ENCODE results near the gene HSPB1. TPM values are rescaled to one million over a fixed set of nuclear protein-coding genes. Genes with fewer than 3 reads are reported as not detected.

HSPB1 gene
- total RNA-seq, 3 donors from 2014 or later = 210 to 264 (median 211) TPM

GRCh38 chr7:76336094-76336493, 33.6 kb downstream of the HSPB1 start:
- Histone ChIP-seq H3K27ac (no peak overlapping the region), H3K4me1 (peaks cover 6 to 7% of the 10 kb centered on the region in 2 donors), H3K9me3 (no peaks in the 10 kb centered on the region), H3K4me3 (no peak overlapping the region), H3K27me3 (no peaks in the 10 kb centered on the region), H3K36me3 (no peaks in the 10 kb centered on the region)
- intact Hi-C loops (cut with DNase I; ENCODE audit: low total_unique reads) = no loop called here
- no peak for TF ChIP-seq CTCF (IDR thresholded peaks at IDR 0.05)
- TF ChIP-seq POLR2AphosphoS5 (IDR thresholded peaks at IDR 0.05) = no peak
- TF ChIP-seq POLR2A (IDR thresholded peaks at IDR 0.05) = no peak
- DNase-seq (ENCODE audit: low spot score in 2 of 2) = no peak

- H3K27me3 ChIP-seq = no peaks in the 10 kb centered on the region
- no peaks in the 10 kb centered on the region for H3K36me3 ChIP-seq
- intact Hi-C loops (cut with DNase I; ENCODE audit: low total_unique reads) = no loop called here
- H3K27ac ChIP-seq = no peak overlapping the region
- H3K9me3 ChIP-seq = no peaks in the 10 kb centered on the region
- H3K4me3 ChIP-seq = no peak overlapping the region
- TF ChIP-seq POLR2A (IDR thresholded peaks at IDR 0.05) = no peak
- no peak for TF ChIP-seq CTCF (IDR thresholded peaks at IDR 0.05)
- no peak for TF ChIP-seq POLR2AphosphoS5 (IDR thresholded peaks at IDR 0.05)
- peaks cover 6 to 7% of the 10 kb centered on the region in 2 donors for H3K4me1 ChIP-seq
- no peak for DNase-seq (ENCODE audit: low spot score in 2 of 2)
Observed at GRCh38 chr7:76337147-76337546, 34.7 kb downstream of the HSPB1 start.

- no peak for DNase-seq (ENCODE audit: low spot score in 2 of 2)
- no peaks in the 10 kb centered on the region for H3K9me3 ChIP-seq
- H3K27ac ChIP-seq = no peak overlapping the region
- no peaks in the 10 kb centered on the region for H3K27me3 ChIP-seq
- intact Hi-C loops (cut with DNase I; ENCODE audit: low total_unique reads) = no loop called here
- no peak for TF ChIP-seq POLR2AphosphoS5 (IDR thresholded peaks at IDR 0.05)
- no peak for TF ChIP-seq CTCF (IDR thresholded peaks at IDR 0.05)
- no peak for TF ChIP-seq POLR2A (IDR thresholded peaks at IDR 0.05)
- no peak overlapping the region for H3K4me3 ChIP-seq
- no peaks in the 10 kb centered on the region for H3K36me3 ChIP-seq
- peaks cover 3 to 6% of the 10 kb centered on the region in 2 donors for H3K4me1 ChIP-seq
Observed at GRCh38 chr7:76338298-76339084, 36.0 kb downstream of the HSPB1 start.

- Histone ChIP-seq H3K27me3 (no peaks in the 10 kb centered on the region), H3K36me3 (no peaks in the 10 kb centered on the region), H3K4me3 (no peak overlapping the region), H3K4me1 (no peaks in the 10 kb centered on the region), H3K27ac (no peak overlapping the region), H3K9me3 (no peaks in the 10 kb centered on the region)
- no peak for TF ChIP-seq POLR2AphosphoS5 (IDR thresholded peaks at IDR 0.05)
- TF ChIP-seq CTCF (IDR thresholded peaks at IDR 0.05) = no peak
- no peak for TF ChIP-seq POLR2A (IDR thresholded peaks at IDR 0.05)
- intact Hi-C loops (cut with DNase I; ENCODE audit: low total_unique reads) = no loop called here
- no peak for DNase-seq (ENCODE audit: low spot score in 2 of 2)
Observed at GRCh38 chr7:76340617-76341131, 38.2 kb downstream of the HSPB1 start.

- no peak overlapping the region for H3K4me3 ChIP-seq
- no peak for TF ChIP-seq CTCF (IDR thresholded peaks at IDR 0.05)
- TF ChIP-seq POLR2AphosphoS5 (IDR thresholded peaks at IDR 0.05) = no peak
- no peak for TF ChIP-seq POLR2A (IDR thresholded peaks at IDR 0.05)
- H3K9me3 ChIP-seq = no peaks in the 10 kb centered on the region
- intact Hi-C loops (cut with DNase I; ENCODE audit: low total_unique reads) = loop anchor here (1.0 kb wide), 1 partner anchor 19 kb away; no protein-coding TSS in a partner anchor
- DNase-seq (ENCODE audit: low spot score in 2 of 2) = no peak
- no peak overlapping the region for H3K27ac ChIP-seq
- H3K4me1 ChIP-seq = no peaks in the 10 kb centered on the region
- no peaks in the 10 kb centered on the region for H3K27me3 ChIP-seq
- peaks cover 5% of the 10 kb centered on the region for H3K36me3 ChIP-seq
Observed at GRCh38 chr7:76342222-76342621, 39.7 kb downstream of the HSPB1 start.

Measured in breast epithelium (tissue), 4 donors.